Activated effector memory CD4-positive, alpha-beta T cell treated with anti-CD3 and anti-CD28 coated beads, Interleukin-2, amount 50 U/mL, for 16 hours (primary cell): Measurements from ENCODE around the gene PLCL1.

Source experiments
- DNase-seq: peaks from one replicate; pipeline ENCODE4 v3.0.0-alpha.2; 2020

Gene PLCL1

DNA sequence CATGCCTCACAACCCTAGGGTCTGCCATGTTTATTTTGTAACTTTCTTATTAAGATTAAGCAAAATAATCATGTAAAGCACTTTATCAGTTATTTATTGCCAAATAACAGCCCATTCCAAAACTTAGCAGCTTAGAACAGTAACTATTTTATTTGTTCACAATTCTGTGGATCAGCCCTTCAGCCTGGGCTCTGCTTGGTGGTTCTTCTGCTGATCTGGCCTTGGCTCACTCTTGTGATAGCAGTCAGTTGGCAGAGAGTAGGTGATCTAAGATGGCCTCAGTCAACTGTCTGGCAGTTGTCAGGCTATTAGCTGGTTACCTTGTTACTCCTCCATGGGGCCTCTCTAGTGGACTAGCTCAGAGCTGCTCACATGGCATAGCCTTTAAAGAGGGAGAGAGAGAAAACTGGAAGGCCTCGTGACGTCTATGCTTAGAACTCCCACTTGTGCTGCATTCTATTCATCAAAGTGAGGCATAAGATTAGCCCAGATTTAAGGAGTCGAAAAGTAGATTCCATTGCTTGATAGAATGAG, 54.3 kb downstream of the PLCL1 start:
- DNase-seq: no peak

DNA sequence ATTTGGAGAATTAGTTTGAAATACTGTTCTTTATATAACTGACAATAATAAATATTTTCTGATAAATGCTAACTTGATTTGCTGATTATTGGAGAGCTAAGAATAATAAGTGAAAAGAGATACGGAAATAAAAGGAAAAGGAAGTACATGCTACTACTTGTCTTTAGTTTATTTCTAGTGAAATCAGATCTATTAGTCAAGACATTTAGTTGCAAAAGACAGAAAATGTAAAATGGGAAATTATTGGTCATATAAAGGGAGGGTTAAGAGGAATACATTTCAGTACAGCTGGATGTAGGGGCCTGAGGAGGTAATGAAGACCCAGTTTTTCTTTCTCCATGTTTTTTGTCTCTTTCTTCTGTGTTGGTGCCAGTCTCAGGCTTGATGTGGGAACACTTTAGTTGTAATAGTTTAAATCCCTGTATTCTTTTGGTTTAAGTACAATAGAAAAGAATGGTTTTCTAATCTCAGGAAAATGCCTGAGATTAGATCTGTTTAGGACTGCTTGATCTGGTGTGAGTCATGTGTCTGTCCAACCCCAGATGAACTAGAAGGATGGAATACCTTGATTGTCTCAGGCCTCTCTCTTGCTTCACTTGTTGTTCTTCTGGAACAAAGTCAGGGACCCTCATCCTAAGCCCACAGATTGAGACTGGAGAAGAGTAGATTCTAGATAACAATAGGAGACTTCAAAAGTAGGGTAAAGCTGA, 58.0 kb downstream of the PLCL1 start:
- DNase-seq: no peak

DNA sequence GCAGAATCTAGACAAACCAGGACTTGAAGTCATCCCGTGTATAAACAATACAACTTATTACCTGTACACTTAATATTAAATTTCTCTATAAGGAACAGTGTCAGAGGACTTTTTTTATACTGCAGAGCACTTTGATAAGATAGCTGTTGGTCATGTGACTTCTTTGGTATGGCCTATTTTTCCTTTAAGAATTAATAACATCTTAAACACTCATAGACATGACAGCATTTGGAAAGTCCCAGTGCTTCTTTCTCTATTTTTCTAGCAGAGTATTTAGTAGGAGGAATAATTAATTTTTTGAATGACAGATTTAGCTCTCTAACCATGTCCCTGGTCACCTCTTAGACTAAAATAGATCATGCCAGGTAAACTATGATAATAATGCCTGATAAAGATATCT, 59.4 kb downstream of the PLCL1 start:
- no peak for DNase-seq

DNA sequence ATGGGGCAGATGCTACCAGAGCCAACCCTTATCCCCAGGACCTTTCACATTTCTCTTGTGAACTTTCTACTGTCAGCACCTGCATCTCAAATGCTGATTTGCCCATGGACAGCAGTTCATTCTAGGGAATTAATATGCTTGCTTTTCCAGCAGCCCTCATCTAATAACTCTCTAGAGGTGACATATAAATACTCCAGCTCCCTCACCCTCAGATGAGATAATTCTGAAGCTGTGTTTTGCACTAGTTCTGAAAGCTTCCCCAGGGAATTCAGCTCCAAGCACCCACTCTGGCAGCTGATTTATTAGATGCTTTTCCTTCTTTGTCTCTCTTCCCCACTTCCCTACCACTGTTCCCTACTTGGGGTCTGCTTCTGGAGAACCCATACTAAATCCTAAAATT, 62.1 kb downstream of the PLCL1 start:
- DNase-seq: no peak

DNA sequence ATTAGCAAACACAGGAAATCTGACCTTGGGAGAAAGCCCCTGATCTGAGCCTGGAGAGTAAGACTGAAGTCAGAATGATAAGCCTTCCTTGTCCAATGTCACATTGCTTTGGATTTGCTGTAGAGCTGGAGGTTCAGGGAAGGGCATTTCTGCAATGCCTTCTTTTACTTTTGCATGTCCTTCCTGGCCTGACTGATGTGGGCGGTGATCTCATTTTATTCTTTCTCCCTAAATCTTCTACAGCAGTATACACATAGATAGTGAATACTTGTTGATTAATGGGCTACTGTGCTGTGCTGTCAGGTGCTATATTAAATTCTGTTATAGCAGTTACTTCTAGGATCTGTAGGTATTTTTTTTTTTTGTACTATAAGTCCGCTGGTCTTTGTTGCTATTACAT, 62.6 kb downstream of the PLCL1 start:
- DNase-seq: no peak

DNA sequence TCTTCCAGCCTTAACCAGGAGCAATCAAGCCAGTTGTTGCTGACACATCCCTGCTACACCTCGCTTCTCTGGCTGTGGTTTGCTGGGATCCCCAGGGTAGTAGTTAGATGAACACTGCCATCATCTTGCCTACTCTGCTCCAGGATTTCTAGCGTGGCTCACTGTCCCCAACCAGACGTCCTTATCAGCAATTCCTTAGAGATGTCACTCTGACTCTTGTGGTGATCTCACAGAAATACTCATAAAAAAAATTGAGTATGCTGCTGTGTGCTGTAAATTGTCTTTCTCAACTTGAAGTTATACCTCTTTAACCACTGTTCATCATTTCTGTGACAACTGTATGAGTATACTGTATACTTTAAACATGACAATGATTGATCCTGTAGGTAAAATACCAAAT, 63.2 kb downstream of the PLCL1 start:
- DNase-seq: no peak

DNA sequence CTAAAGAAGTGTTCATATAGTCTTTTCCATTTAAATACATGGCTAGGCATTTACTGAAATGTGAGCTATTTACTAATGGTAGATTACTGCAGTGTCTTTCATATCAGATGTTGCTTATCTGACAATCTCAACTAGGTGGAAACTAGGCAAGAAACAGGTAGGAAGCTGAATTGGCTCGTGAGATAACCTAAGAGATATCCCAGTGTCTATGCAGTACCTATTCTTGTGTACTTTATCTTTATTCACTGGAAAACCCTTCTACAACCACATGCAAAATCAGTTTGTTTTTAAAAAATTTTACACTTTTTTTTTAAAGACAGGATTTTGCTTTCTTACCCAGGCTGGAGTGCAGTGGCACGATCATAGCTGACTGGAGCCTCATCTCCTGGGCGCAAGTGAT, 63.8 kb downstream of the PLCL1 start:
- no peak for DNase-seq

DNA sequence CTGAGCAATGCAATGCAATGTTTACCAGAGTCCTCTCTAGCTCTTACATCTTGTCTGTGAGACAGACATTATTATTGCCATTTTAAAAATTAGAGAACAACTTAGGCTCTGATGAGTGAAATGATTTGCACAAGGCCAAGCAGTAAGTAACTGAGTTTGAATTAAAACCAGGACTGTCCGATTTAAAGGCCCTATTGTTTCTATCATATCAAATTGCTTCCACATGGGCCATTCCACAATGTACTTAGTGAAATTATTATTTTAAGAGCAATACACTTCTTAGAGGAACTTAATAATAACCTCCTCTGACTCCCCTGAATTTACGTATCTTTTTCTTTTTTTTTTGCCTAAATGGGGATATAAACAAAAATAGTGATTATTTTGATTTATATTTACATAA, 64.6 kb downstream of the PLCL1 start:
- no peak for DNase-seq

DNA sequence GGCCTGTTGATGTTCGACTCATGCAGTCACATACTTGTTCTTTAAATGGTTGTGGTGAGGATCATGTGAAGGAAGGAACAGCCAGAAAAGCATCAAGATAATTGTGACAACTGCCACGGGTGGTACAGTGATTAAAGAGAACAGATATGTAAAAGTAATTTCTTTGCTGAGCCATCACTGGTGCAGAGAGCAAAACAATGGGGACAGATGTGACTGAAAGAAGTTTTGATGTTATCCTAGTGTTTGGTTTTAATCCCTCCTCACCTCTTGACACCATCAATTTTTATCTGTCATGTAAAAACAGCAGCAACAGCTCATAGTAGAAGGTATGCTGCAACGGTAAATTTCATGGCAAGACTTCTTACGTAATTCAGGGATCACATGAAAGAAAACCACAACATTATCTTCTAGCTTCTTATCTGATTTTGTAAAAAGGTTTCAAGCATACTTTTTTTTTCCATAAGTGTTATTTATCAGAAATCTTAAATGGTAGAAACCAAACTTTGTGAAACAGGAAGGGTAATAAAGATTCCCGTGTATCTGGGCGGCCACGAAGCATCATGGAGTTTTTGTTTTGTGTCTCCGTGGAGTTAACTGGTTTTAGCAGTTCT, 65.2 kb downstream of the PLCL1 start:
- DNase-seq: peak; percentile 77

DNA sequence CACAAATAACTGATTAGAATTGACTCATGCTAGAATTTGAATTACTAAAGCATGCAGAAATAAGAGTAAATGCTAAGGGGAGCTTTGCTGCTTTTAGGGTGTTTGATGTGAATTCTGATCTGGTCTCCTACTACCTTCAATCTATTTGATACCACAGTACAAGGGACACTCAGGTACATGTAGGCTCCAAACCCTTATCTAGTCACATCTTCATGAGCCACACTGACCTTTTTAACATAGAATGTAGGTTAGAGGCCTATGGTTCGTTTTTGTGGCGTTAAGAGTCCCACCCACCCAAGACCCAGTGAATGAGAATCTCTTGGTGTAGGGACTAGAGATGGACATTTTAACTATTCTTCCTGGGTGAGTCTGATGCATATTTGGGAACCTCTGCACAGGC, 65.7 kb downstream of the PLCL1 start:
- no peak for DNase-seq

DNA sequence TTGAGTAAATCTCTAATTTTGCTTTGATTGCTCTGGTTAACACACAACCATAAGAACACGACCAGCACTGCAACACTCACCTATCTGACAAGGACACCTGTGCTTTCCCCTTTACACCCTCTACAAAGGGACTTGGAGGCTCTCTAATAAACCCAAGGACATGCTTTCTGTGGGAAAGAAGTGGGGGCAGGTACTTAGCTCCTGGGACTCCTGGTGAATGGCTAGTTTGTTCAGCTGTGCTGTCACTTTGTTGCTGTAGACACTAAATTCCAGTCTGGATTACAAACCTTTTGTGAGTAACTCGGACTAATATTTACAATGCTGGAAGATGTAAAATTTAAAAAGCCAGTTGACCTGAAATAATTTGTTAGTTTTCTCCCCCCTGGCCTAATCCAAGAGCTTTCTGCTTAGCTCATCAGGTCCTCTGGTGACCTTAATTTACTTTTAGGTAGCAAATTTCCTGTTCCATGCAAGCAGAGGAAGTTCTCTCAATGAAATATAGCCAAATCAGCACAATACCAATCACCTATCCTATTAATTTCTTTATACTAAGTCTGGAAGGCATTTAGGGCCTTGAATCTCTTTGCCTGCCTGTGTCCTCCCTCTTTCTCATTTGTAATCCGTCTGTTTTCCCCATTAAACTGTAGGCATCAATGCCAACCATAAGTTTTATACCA, 67.5 kb downstream of the PLCL1 start:
- no peak for DNase-seq

DNA sequence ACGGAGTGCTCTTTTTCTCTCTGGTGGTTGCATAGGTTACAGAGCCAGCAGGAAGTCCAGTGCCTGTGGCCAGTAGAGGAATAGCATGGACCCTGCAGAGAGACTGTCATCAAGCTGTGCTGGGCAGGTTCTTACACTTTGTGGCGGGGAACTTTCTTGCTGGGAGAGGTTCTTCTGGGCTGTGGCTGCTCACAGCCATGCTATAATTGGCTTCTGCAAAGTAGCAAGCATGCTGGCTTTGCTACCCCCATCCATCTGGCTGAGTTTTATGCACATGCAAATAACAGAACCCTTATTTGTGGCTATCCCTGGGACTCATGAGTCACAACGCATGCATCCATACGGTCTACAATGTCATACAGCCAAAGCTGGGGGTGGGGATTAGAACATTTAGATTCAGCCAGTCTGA, 68.9 kb downstream of the PLCL1 start:
- no peak for DNase-seq

DNA sequence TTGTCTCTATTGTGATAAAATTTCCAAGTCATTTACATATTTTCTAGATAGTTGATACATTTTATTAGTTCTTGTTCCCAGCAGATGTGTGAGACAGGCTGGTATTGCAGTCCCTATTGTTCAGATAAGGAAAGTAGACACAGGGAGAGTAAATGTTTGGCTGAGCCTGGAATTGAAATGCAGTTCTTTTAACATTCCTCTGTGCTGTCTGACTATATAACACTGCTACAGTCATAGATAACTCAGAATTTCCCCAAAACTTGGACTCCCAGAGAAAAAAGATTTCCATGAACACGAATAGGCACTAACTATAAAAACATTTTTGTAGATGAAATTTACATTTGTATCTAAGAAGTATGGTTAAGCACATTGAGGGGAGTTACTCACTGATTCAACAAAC, 71.4 kb downstream of the PLCL1 start:
- no peak for DNase-seq

DNA sequence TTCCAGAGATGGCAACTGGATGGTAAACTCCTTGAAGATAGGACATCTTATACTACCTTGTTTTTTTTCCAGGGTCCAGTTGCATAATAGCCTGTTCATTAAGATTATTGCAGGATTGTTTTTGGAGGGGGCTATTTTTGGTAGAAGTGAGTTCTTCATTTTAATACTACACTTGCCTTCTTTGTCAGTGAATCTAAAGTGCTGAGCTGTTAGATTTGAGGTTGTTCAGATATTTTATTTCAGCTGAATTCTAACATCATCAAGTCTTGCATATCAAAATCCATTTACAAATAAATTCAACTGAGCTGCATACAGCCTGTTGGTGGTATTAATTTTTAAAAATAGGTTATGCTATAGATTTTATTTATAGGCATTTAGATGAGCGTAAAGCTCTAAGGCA, 72.1 kb downstream of the PLCL1 start:
- DNase-seq: no peak

DNA sequence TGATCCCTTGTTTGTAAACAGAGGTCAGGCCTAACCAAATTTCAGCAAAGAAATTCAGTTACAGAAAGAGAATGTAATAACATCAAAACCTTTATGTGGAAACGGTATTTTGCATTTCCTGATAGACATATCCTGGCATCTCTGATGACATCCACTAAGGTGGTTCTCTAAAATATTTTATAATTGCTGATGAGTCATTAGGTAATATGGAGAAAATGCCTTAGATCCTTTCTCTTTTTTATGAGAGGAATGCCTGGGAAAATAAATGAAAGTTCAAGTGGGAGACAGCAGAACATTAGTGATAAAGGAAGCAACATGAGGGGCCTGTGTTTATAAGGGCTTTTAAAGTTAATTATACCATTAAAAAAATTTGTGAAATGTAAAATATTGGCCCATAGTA, 72.6 kb downstream of the PLCL1 start:
- no peak for DNase-seq

DNA sequence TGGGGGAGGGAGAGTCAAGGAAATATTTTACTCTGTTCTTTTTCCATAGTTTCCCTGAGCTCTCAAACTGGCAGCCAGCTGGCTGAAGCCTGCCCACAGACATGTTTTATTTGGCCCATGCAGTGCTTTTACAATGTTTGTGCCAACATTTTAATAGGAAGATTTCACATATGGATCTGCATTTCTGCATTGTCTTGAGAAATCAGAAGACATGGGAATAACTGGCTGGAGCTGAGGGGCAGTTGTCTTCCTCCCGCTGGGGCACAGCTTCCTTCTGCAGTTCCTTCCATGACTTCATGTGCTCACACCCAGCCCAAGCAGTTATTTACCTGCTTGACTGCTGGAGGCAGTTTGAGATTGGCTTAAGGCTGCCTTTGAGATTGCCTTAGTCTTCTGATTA, 74.4 kb downstream of the PLCL1 start:
- no peak for DNase-seq

DNA sequence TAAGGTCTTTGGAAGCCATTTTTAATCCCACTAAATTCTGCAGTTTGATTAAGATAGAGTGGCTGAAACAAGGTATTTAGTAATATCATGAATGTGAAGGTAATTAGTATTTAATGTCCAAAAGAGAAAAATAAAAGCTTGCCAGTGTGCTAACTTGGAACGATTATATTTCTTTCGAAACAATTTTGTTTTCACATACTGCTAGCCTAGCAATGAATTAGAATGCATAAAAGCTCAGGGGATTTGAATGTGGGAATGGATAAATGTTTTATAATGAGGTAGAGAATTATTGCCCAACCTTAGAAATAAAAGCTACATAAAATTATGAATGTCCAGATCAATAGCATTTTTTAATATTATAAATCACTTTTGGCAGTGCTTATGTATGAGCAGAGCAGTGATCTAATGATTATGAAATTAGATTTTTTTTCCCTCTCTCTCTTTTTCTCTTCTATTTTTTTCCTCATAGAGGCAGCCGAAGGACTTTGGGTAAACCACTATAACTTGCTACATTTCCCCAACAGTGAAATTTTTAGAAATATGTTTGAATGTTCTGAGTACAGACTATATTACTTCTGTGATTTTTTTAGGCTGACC, 75.5 kb downstream of the PLCL1 start:
- no peak for DNase-seq

DNA sequence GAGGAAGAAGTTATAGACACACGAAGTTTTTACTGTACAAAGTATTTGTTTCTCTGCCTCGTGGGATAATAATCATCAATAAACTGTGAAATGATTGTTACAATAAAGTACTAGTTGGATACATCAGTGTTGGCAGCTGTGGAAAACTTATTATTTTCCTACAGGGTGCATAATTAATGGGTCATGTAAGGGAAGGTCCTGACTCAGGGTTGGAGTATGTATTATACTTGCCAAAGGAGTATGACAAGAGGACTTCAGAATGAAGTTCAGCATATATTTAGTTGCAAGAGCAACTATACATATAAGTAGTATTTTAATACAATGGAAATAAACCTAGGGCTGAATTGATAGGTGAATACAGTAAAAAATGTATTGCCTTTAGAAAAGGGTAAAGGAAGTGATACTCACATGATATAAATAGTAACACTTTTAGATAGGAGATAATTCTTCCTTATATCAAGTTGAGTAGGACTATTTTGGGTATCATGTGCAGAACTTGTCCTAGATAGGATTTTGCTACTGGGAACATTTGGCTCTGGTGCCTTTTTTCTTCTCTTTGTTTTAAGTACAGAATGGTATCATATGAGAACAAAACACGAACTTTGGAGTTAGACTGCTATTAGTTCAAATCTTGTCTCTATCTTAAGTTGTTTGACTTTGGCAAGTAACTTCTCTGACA, 79.1 kb downstream of the PLCL1 start:
- no peak for DNase-seq

DNA sequence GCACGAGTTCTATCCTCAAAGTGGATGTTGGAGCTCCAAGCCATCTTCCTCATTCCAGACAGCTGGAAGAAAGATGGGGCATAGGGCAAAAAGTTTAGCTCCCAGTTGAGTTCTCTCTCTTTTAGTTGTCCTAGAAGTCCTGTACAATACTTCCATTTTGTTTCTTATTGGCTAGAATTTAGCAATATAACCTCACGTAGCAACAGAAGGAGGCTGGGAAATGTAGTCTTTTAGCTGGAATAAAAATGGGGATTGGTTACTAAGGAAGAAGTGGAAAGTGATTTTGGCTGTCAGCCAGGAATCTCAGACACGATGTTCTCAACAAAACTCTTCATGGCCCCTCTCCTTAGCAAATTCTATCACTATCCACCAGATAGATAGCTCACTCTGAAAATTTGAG, 79.9 kb downstream of the PLCL1 start:
- no peak for DNase-seq

DNA sequence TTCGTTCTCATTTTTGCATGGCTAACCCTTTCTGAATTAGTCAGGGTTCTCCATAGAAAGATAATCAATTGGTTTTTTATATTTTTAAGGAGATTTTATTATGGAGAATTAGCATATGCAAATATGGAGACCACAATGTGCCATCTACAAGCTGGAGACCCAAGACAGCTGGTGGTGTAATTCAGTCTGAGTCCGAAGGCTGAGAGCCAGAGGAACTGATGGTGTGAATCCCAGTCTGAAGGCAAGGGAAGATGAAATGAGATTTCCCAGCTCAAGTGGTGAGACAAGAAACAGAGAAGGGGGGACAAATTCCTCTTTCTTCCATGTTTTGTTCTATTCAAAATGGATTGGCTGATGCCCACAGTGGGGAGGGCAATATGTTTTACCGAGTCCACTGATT, 80.7 kb downstream of the PLCL1 start:
- no peak for DNase-seq

DNA sequence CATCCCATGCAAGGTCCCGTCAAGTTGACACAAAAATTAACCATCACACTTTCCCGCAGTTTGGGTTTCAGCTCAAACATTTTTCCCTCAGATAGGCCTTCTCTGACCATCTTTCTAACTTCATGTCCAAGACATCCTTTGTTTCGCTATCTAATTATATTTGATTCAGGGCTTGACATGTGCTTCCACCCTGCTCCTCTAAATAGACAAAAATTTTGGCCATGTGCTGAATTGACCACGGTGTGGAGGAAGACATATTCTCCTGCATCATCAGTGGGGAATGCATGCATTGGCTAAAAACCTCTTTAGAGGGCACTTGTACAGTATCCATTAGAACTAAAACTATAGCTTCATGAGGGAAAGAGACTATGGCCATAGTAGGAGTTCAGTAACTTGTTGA, 81.2 kb downstream of the PLCL1 start:
- DNase-seq: no peak

DNA sequence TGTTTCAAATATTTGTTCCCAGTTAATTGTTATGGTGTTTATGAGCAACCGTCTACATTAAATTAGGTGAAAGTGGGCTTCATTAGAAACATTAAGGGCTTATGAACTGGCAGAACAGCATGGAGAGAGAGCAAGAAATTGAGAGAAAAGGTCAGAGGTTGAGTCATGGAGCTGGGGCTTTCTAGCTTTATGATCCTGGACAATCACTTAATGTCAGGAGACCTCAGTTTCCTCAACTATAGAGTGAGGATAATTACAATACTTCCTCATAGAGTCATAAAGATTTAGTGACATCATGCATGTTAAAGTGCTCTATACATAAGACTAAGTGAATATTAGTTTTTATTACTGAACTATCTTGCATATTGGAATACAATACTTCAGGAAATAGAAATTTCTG, 83.9 kb downstream of the PLCL1 start:
- no peak for DNase-seq

DNA sequence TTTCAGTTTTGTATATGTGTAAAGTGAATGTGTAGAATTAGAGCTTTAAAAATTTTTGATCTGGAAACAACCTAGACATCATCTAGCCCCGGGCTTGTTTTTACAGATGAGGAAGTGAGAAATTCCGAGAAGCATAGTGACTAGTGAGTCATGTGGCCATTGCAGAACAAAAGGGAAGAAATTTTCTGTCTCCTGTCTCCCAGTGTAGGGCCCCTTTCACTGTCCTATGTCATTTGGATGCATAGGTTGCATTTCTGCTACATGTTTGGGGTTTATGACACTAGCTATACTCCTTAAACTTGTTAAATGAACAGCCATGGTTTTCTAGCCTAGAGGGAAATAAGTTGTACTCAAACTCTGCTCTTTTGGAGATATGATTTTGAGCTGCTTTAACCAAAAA, 84.6 kb downstream of the PLCL1 start:
- no peak for DNase-seq
